ENCODE measurements around the gene FAXC. TPM values are rescaled to one million over a fixed set of nuclear protein-coding genes. Genes with fewer than 3 reads are reported as not detected.
"Not testable (repeated sequence)": the region's sequence is repeated elsewhere in the genome, so short reads cannot be mapped to it uniquely, and the experiment has no call there.

The FAXC gene
- total RNA-seq, 1 donor from 2014 or later = 0.20 TPM

GRCh38 chr6:99341862-99342455, 7.5 kb downstream of the FAXC start:
- no peak for DNase-seq (ENCODE audit: low read depth in 2 of 2)

- DNase-seq (ENCODE audit: low read depth in 2 of 2) = no peak
Measured at GRCh38 chr6:99338188-99338587, 11.3 kb downstream of the FAXC start.

GRCh38 chr6:99335298-99335697, 14.2 kb downstream of the FAXC start:
- DNase-seq (ENCODE audit: low read depth in 2 of 2) = not testable (repeated sequence)

GRCh38 chr6:99334526-99335127, 14.8 kb downstream of the FAXC start:
- peak; percentile 63 to 76 for DNase-seq (ENCODE audit: low read depth in 2 of 2)

- DNase-seq (ENCODE audit: low read depth in 2 of 2) = no peak
Measured at GRCh38 chr6:99333068-99333467, 16.4 kb downstream of the FAXC start.

- peak in 1 of 2 donors; percentile 31 for DNase-seq (ENCODE audit: low read depth in 2 of 2)
Measured at GRCh38 chr6:99331531-99331930, 17.9 kb downstream of the FAXC start.

GRCh38 chr6:99330159-99330558, 19.3 kb downstream of the FAXC start:
- DNase-seq (ENCODE audit: low read depth in 2 of 2) = peak; percentile 76 to 79

GRCh38 chr6:99324996-99325395, 24.5 kb downstream of the FAXC start:
- no peak for DNase-seq (ENCODE audit: low read depth in 2 of 2)

GRCh38 chr6:99318566-99318965, 30.9 kb downstream of the FAXC start:
- DNase-seq (ENCODE audit: low read depth in 2 of 2) = no peak

GRCh38 chr6:99312354-99312753, 37.1 kb downstream of the FAXC start:
- DNase-seq (ENCODE audit: low read depth in 2 of 2) = no peak

- no peak for DNase-seq (ENCODE audit: low read depth in 2 of 2)
Measured at GRCh38 chr6:99310553-99310952, 38.9 kb downstream of the FAXC start.

- DNase-seq (ENCODE audit: low read depth in 2 of 2) = no peak
Measured at GRCh38 chr6:99309557-99309956, 39.9 kb downstream of the FAXC start.

GRCh38 chr6:99308788-99309187, 40.7 kb downstream of the FAXC start:
- DNase-seq (ENCODE audit: low read depth in 2 of 2) = no peak

- no peak for DNase-seq (ENCODE audit: low read depth in 2 of 2)
Measured at GRCh38 chr6:99307295-99307907, 42.1 kb downstream of the FAXC start.

GRCh38 chr6:99306341-99306740, 43.1 kb downstream of the FAXC start:
- DNase-seq (ENCODE audit: low read depth in 2 of 2) = no peak

GRCh38 chr6:99305021-99305554, 44.4 kb downstream of the FAXC start:
- DNase-seq (ENCODE audit: low read depth in 2 of 2) = no peak

GRCh38 chr6:99297415-99297814, 52.1 kb downstream of the FAXC start:
- DNase-seq (ENCODE audit: low read depth in 2 of 2) = no peak

GRCh38 chr6:99297006-99297405, 52.5 kb downstream of the FAXC start:
- no peak for DNase-seq (ENCODE audit: low read depth in 2 of 2)

- DNase-seq (ENCODE audit: low read depth in 2 of 2) = no peak
Measured at GRCh38 chr6:99296261-99296660, 53.2 kb downstream of the FAXC start.

GRCh38 chr6:99295276-99295675, 54.2 kb downstream of the FAXC start:
- DNase-seq (ENCODE audit: low read depth in 2 of 2) = no peak

- no peak for DNase-seq (ENCODE audit: low read depth in 2 of 2)
Measured at GRCh38 chr6:99294786-99295185, 54.7 kb downstream of the FAXC start.

GRCh38 chr6:99289701-99290100, 59.8 kb downstream of the FAXC start:
- no peak for DNase-seq (ENCODE audit: low read depth in 2 of 2)

- no peak for DNase-seq (ENCODE audit: low read depth in 2 of 2)
Measured at GRCh38 chr6:99288668-99289067, 60.8 kb downstream of the FAXC start.

All from lung microvascular endothelial cell (primary cell).